COLO668 (cell line): Measurements from ENCODE around the gene SLC10A3.
"Not testable (repeated sequence)": the region's sequence is repeated elsewhere in the genome, so short reads cannot be mapped to it uniquely, and the experiment has no call there.

Experiments used
- DNase-seq: peaks from one replicate; lab custom pipeline; 2025; ENCODE audit not compliant: unreplicated experiment; lab: John Stamatoyannopoulos, UW

The SLC10A3 gene

DNA sequence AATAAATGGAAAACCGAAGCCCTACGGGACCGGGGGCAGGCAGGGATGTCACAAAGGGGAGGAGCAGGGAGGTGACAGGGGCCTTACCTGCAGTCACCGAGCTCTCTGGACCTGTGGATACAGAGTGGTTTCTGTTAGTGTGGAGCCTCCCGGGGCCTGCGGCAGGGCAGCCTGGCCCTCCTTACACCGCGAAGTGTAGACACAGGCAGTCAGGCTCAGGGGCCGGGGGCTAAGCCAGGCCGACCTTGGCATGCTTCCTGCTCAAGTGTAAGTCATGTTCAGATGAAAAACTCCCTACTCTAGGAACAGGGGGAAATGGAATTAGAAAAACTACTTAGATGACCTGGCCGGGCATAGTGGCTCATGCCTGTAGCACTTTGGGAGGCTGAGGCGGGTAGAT, 21.3 kb upstream of the SLC10A3 start:
- no peak for DNase-seq

DNA sequence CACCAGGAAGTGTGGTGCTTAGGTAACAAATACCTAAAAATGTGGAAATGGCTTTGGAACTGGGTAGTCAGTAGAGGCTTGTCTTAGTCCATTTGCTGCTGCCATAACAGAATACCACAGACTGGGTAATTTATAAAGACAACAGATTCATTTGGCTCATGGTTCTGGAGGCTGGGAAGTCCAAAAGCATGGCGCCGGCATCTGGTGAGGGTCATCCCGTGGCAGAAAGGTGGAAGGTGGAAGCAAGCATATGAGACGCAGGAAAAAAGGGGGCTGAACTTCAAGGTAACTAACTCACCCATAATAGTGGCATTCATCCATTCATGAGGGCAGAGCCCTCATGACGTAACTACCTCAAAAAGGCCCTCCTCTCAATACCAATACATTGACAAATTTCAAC, 19.0 kb upstream of the SLC10A3 start:
- no peak for DNase-seq

DNA sequence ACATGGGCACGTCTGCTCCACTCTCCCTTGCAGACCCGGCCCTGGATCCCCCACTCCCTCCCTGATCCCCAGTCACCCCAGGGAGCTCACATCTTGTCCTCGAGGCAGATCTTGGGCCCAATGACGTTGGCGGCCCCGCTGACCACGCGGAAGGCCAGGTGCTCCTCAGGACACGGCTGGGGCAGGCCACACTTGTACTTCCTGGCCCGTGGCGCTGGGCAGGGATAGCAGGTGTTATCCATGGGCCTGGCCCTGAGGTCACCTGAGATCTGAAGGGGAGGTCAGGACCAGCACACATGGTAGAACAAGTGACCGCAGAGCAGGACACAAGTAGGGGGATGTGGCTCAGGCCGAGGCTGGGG, 17.9 kb upstream of the SLC10A3 start:
- DNase-seq = no peak

DNA sequence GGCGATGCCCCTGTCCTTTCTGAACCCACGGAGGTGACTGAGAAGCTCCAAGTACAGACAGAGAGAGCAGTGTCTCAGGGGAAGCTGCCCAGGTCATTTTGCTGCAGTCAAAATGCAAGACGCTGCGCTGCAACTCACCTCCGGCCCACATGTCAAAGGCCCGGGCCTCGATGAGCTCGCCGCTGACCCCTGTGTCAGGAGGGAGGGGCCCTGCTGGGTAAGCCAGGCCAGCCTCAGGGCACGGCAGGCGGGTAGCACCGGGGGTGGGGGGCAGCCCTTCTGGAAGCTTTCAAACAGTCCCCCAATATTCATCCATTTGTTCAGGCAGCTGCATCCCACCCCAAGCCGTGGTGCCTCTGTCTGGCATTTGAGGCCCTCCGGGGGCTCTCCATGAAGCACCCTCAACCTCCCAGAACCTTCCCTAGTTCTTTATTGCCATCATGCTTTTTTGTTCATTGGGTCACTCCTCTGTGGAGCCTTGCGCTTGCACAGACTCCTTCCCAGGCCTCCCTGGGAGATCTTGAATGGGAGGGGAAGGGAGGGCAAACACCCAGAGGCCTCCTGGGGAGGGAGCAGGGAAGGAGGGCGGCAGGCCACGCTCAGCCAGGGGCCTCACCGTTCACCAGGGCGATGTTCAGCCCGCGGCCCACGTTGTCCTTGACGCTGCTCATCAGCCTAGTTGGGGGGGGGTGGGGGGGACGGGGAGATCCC, 17.4 kb upstream of the SLC10A3 start:
- DNase-seq = no peak

DNA sequence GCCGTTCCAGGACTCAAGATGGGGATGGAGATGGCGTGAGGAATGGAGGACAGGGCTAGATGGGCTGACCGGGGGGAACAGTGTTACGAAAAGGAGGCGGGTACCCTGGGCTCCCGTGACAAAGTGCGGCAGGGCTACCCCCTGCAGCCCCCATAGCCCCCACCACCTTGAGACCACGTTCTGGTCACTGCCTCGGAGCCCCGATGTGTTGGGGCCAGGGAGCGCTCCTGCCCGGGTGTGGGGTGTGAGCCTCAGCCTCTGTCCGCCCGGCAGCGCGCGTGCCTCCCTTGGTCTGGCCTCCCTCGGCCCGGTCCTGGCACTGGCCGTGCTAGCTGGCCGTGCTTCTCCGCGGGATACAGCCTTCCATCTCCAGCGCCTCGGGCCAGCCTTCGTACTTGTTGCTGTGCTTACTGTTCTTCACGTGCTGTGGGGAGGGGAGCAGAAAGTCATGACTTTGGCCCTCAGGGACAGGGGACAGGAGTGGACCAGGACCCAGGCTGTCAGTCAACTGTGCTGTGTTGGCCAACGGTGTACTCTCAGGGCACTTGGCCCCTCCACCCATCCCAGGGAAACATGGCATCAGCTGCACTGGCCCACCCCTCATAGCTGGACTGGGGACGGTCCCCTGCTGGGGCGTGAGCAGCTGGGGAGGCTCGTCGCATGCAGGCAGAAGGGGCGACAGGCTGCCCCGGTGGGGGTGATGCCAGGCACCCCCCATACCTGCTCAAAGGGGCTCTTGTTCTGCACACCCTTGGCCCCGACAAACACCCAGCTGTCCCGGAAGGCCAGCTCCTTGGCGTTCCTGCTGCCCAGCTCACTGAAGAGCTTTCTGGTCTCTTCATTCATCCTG, 16.3 kb upstream of the SLC10A3 start:
- DNase-seq = no peak

DNA sequence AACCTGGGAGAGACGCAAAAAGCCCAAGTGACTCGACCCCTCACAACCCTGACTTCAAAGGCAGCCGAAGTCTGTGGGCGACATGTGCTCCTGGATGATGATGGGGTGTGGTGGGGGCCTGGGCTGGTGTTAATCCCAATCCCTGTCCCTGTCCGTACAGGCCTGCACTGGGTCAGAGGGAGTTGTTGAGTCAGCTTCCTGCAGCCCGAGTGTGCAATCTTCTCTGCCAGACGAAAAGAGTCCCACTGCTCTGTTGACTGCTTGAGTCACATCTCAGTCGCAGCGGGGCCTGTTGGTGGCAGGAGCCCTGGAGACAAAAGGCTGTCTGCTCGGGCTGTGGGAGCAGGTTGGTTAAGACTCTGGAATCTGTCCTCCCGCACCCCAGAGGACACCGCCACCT, 15.3 kb upstream of the SLC10A3 start:
- no peak for DNase-seq

- no peak for DNase-seq
Measured at GRCh38 chrX:154502989-154503388, 12.6 kb upstream of the SLC10A3 start.

DNA sequence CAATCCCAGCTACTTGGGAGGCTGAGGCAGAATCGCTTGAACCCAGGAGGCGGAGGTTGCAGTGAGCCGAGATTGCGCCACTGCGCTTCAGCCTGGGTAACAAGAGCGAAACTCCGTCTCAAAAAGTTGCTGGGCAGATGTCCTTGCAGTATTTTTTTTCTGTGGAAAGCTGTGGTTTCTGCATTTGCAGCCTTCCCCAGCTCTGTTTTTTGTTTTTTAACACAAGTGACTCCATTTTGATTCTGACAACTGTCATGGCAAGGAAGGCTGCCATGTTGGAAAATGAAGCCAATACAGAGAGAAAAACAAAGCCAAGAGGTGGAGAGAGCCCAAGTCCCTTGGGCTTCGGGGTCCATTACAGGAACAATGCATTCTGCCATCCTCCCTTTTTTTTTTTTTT, 11.7 kb upstream of the SLC10A3 start:
- no peak for DNase-seq

GRCh38 chrX:154501423-154501822, 11.0 kb upstream of the SLC10A3 start:
- not testable (repeated sequence) for DNase-seq

- DNase-seq = not testable (repeated sequence)
Measured at GRCh38 chrX:154496591-154497137, 6.2 kb upstream of the SLC10A3 start.

DNA sequence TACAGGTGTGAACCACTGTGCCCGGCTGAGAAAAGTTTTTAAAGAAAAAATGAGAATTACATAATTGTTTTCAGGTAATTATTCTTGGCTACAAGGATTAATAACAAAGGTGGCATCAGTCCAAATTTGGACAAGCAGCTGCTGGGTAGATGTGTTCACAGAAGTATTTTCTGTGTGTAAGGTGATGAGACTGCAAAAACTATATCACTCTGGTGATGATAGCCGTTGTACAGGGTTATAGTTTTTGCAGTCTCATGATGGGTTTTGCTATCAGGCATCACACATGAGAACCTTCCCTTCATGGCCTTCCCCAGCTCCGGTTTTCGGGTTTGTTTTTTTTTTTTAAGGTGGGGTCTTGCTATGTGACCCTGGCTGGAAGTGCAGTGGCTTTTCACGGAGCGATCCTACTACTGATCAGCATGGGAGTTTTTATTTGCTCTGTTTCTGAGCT, 5.1 kb upstream of the SLC10A3 start:
- DNase-seq = no peak

- no peak for DNase-seq
Measured at GRCh38 chrX:154494715-154495114, 4.3 kb upstream of the SLC10A3 start.

- peak; percentile 75 for DNase-seq
Measured at GRCh38 chrX:154490021-154490413, 412 bp downstream of the SLC10A3 start.

DNA sequence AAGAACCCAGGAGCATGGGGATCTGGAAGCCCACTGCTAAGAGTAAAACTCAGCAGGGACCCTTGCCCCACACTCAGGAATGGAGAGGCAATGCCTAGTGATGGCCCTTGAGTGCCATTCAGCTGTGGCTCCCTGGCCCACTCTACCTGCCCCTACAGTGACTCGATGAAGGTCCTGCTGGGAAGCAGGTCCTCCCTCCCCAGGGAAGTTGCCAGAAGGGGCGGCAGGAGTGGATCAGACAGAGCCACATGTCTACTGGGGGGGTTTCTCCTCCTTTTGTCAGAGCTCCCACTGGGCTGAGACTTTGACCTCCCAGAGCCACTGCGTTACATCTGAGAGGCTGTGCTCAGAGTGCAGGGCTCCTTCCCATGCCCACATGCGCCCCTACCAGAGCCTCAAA, 1.2 kb downstream of the SLC10A3 start:
- DNase-seq = no peak

DNA sequence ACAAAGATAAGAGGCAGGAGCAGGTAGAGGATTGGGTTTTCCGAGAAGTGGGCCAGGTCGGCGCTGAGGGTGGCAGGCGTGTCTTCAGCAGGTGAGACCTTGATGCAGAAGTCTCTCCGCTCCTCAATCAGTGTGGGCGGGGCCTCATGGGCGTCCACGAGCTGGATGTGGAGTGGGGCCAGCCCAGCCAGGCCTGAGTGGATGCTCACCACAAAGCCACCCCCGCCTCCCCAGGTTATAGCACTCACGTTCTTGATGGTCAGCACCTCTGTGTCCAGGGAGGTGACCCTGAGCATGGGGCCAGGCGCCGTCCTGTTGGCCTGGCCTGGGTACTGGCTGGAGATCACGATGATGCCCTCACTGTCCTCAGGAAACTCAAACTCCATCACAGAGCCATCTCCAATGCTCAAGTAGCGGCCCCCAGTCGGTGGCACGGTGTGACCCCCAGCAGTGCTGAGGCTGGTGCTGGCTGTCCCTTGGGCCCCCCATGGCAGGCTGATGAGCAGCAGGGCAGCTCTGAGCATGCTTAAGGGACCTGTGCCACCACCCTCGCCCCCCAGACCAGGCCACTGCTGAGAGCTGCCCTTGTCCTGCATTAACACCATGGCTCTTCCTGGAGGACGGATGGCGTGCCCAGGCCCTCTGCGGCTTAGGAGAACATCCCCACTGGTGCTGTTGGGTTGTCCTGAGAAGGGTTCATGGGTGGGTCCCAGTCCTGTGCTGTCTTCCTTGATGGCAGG, 1.9 kb downstream of the SLC10A3 start:
- DNase-seq = no peak

- no peak for DNase-seq
Measured at GRCh38 chrX:154487518-154488290, 2.7 kb downstream of the SLC10A3 start.

GRCh38 chrX:154486396-154487207, 3.8 kb downstream of the SLC10A3 start, which contains the start of gene UBL4A:
UBL4A (minus strand) TSS chrX:154486615; CDS start chrX:154486584, 31 bp downstream.
- peak; percentile 83 for DNase-seq

GRCh38 chrX:154486052-154486395, 4.4 kb downstream of the SLC10A3 start:
- DNase-seq = peak; percentile 68

- peak; percentile 58 for DNase-seq
Measured at GRCh38 chrX:154485150-154486051, 5.0 kb downstream of the SLC10A3 start.
